ENCODE results near the gene PTPRG. TPM values are rescaled to one million over a fixed set of nuclear protein-coding genes. Genes with fewer than 3 reads are reported as not detected.

Gene PTPRG
- total RNA-seq, 3 donors from 2014 or later (not counting 1 experiment from before 2014, with no cell fraction given) = 1.0 to 2.9 (median 2.5) TPM

DNA sequence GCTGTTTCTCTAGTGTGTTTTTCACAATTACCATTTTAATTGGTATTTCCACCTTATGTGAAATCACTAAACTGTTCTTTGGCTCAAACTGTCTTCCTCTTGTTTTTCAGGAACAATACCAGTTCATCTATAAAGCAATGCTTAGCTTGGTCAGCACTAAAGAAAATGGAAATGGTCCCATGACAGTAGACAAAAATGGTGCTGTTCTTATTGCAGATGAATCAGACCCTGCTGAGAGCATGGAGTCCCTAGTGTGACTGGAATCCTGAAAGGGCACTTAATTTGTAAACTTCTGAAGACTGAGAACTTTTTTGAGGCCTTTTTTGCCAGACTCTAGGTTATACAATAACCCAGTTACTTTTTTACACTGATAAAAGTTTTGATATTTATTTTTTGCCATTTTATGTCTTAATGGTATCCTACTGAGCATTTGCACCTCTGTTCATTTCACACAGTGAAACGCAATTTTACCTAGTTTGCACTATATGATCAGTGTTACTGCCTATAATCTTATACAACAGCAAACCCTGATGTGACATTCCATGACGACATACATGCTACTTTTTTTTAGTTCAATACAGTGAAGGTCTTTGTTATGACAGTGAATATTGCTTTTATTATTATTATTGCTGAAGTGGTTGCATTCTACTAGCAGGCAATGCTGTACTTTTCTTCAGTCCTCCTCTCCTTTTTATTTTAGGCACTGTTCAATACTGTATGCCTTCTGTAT is 731.8 kb downstream of the PTPRG start:
- no peak overlapping the region for H3K4me3 ChIP-seq (ENCODE audit: low read length)
- Mint-ChIP-seq H3K27me3 (ENCODE audit: low read depth in 2 of 2) (no peaks in the 10 kb centered on the region), H3K36me3 (no peaks in the 10 kb centered on the region), H3K4me3 (no peak overlapping the region), H3K9me3 (peaks cover 2 to 8% of the 10 kb centered on the region in 2 donors), H3K4me1 (no peaks in the 10 kb centered on the region), H3K27ac (no peak overlapping the region)
- no peaks in the 10 kb centered on the region for H3K27me3 ChIP-seq (ENCODE audit: control insufficient read depth, insufficient read depth, low read length)
- intact Hi-C loops (cut with micrococcal nuclease) = no loop called here
- no peaks in the 10 kb centered on the region for H3K4me1 ChIP-seq (ENCODE audit: control insufficient read depth, insufficient read depth, low read length)
- no peak for DNase-seq
- H3K36me3 ChIP-seq (ENCODE audit: control insufficient read depth, insufficient read depth, low read length) = no peaks in the 10 kb centered on the region
- 91% methylated on average over 1 of the region's 2 CpGs for WGBS (ENCODE audit: insufficient coverage)
- H3K9me3 ChIP-seq (ENCODE audit: control insufficient read depth, insufficient read depth, low read length) = no peaks in the 10 kb centered on the region
- no peak for ATAC-seq
- TF ChIP-seq, protein P1, sequence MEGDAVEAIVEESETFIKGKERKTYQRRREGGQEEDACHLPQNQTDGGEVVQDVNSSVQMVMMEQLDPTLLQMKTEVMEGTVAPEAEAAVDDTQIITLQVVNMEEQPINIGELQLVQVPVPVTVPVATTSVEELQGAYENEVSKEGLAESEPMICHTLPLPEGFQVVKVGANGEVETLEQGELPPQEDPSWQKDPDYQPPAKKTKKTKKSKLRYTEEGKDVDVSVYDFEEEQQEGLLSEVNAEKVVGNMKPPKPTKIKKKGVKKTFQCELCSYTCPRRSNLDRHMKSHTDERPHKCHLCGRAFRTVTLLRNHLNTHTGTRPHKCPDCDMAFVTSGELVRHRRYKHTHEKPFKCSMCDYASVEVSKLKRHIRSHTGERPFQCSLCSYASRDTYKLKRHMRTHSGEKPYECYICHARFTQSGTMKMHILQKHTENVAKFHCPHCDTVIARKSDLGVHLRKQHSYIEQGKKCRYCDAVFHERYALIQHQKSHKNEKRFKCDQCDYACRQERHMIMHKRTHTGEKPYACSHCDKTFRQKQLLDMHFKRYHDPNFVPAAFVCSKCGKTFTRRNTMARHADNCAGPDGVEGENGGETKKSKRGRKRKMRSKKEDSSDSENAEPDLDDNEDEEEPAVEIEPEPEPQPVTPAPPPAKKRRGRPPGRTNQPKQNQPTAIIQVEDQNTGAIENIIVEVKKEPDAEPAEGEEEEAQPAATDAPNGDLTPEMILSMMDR (IDR thresholded peaks at IDR 0.05) = no peak
- H3K27ac ChIP-seq (ENCODE audit: low read length) = no peak overlapping the region

DNA sequence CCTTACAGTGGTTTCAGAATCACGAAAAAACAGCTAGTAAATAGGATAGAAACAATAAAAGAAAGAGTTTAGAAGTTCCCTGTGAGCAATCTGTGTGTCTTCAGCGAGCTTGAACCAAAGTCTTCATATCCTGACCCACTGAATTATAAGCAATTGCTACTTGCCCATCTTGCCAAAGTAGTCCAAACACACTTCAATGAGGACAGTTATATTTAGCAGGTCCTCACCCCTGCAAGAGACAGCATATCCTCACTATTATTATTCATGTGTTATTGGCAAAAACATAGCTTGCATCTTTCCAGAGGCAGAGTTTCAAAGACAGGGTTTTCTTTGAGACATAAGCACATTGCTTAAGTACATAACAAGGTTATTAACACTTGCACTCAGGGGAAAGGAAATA is 734.2 kb downstream of the PTPRG start:
- no peaks in the 10 kb centered on the region for H3K27me3 ChIP-seq (ENCODE audit: control insufficient read depth, insufficient read depth, low read length)
- 54% methylated on average over 2 of the region's 2 CpGs for WGBS (ENCODE audit: insufficient coverage)
- DNase-seq = no peak

DNA sequence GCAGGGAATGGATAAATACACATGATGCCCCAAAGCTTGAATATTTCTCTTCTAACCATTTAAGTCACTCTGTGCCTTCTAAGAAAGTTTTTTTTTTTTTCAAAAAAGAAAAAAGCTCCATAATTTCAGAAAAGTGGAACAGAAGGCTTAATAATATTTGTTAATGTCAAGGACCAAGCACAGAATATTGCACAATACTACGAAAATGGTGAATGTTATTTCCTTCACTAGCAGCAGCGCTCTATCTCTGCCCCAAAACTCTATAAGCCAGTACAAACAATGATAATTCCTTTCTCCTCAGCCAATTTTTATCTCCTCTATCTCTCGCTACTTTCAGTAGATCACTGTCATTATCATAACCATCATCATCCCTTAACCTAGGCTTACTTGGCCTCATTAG is 739.2 kb downstream of the PTPRG start:
- Histone ChIP-seq H3K27ac (ENCODE audit: low read length) (no peak overlapping the region), H3K27me3 (ENCODE audit: control insufficient read depth, insufficient read depth, low read length) (no peaks in the 10 kb centered on the region), H3K36me3 (ENCODE audit: control insufficient read depth, insufficient read depth, low read length) (no peaks in the 10 kb centered on the region), H3K4me1 (ENCODE audit: control insufficient read depth, insufficient read depth, low read length) (no peaks in the 10 kb centered on the region), H3K9me3 (ENCODE audit: control insufficient read depth, insufficient read depth, low read length) (no peaks in the 10 kb centered on the region), H3K4me3 (ENCODE audit: low read length) (no peak overlapping the region)
- H3K9me3 Mint-ChIP-seq = peaks cover 10 to 20% of the 10 kb centered on the region in 2 donors
- intact Hi-C loops (cut with micrococcal nuclease) = no loop called here
- H3K4me1 Mint-ChIP-seq = no peaks in the 10 kb centered on the region
- DNase-seq (no peak), ATAC-seq (no peak)
- H3K27me3 Mint-ChIP-seq (ENCODE audit: low read depth in 2 of 2) = no peaks in the 10 kb centered on the region
- H3K4me3 Mint-ChIP-seq = no peak overlapping the region
- WGBS (ENCODE audit: insufficient coverage) = 94% methylated on average over 3 of the region's 3 CpGs
- TF ChIP-seq, protein P1 (IDR thresholded peaks at IDR 0.05) = no peak
- H3K36me3 Mint-ChIP-seq = peaks cover 8% of the 10 kb centered on the region
- no peak overlapping the region for H3K27ac Mint-ChIP-seq

More for the DNA sequence above, 734.2 kb downstream of the PTPRG start:
- no peak overlapping the region for H3K27ac ChIP-seq (ENCODE audit: low read length)
- TF ChIP-seq, protein P1 (IDR thresholded peaks at IDR 0.05) = no peak
- H3K4me1 Mint-ChIP-seq = no peaks in the 10 kb centered on the region
- no peak overlapping the region for H3K4me3 ChIP-seq (ENCODE audit: low read length)
- H3K36me3 Mint-ChIP-seq = no peaks in the 10 kb centered on the region
- no peak for ATAC-seq
- H3K4me1 ChIP-seq (ENCODE audit: control insufficient read depth, insufficient read depth, low read length) = no peaks in the 10 kb centered on the region
- H3K27me3 Mint-ChIP-seq (ENCODE audit: low read depth in 2 of 2) = no peaks in the 10 kb centered on the region
- H3K9me3 ChIP-seq (ENCODE audit: control insufficient read depth, insufficient read depth, low read length) = no peaks in the 10 kb centered on the region
- H3K36me3 ChIP-seq (ENCODE audit: control insufficient read depth, insufficient read depth, low read length) = no peaks in the 10 kb centered on the region
- peaks cover 2 to 7% of the 10 kb centered on the region in 2 donors for H3K9me3 Mint-ChIP-seq
- no peak overlapping the region for H3K4me3 Mint-ChIP-seq
- intact Hi-C loops (cut with micrococcal nuclease) = no loop called here
- no peak overlapping the region for H3K27ac Mint-ChIP-seq

DNA sequence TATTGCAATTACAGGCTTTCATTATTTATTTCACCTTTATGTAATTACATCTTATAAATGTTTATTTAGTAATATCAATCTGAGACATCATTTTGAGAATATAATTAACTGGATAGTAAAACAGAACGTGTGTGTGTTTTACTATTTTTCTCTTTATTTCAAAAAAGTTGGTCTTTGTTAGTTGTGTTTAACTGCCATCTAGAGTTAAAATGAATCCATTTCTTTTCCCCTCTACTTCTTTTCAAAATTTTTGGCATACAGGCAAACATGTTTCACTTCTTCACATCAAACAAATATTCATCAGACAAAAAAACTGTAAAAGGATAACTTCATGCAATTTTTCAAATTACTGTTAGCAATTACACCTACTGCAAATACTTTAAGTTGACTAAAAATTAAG is 750.8 kb downstream of the PTPRG start:
- ATAC-seq = no peak

More for the DNA sequence above, 750.8 kb downstream of the PTPRG start:
- Mint-ChIP-seq H3K27ac (no peak overlapping the region), H3K36me3 (peaks cover 11% of the 10 kb centered on the region), H3K27me3 (ENCODE audit: low read depth in 2 of 2) (no peaks in the 10 kb centered on the region), H3K9me3 (peaks cover 7 to 11% of the 10 kb centered on the region in 2 donors), H3K4me3 (no peak overlapping the region), H3K4me1 (no peaks in the 10 kb centered on the region)
- H3K27me3 ChIP-seq (ENCODE audit: control insufficient read depth, insufficient read depth, low read length) = no peaks in the 10 kb centered on the region
- no peaks in the 10 kb centered on the region for H3K4me1 ChIP-seq (ENCODE audit: control insufficient read depth, insufficient read depth, low read length)
- H3K27ac ChIP-seq (ENCODE audit: low read length) = no peak overlapping the region
- WGBS (ENCODE audit: insufficient coverage) = no CpG with 5 or more reads among the region's 1 CpG
- no peaks in the 10 kb centered on the region for H3K36me3 ChIP-seq (ENCODE audit: control insufficient read depth, insufficient read depth, low read length)
- no peak overlapping the region for H3K4me3 ChIP-seq (ENCODE audit: low read length)
- TF ChIP-seq, protein P1 (IDR thresholded peaks at IDR 0.05) = no peak
- intact Hi-C loops (cut with micrococcal nuclease) = no loop called here
- H3K9me3 ChIP-seq (ENCODE audit: control insufficient read depth, insufficient read depth, low read length) = no peaks in the 10 kb centered on the region
- no peak for DNase-seq

Measured in natural killer cell (primary cell).